Large intestine (tissue), 3 donors: ENCODE measurements around the gene SEMA5B. TPM values are rescaled to one million over a fixed set of nuclear protein-coding genes. Genes with fewer than 3 reads are reported as not detected.
A peak's percentile ranks its signal among the peaks of the same experiment; 100 is the strongest.

Experiments used
- DNase-seq, 2 donors: peaks; one replicate each; pipeline versions ENCODE4 v3.0.0 to v3.0.0-alpha.2; 2013
- H3K27ac ChIP-seq: one replicate; pipeline ENCODE4 v1.5.1; 2013; ENCODE audit warnings: low read length
- H3K27me3 ChIP-seq: 2 replicates; pipeline ENCODE4 v1.6.1; 2013; ENCODE audit warnings: low read length; ENCODE audit not compliant: control insufficient read depth, insufficient read depth
- H3K36me3 ChIP-seq: 2 replicates; pipeline ENCODE4 v1.6.1; 2013; ENCODE audit warnings: low read length; ENCODE audit not compliant: control insufficient read depth, insufficient read depth
- H3K4me1 ChIP-seq: one replicate; pipeline ENCODE4 v1.6.1; 2013; ENCODE audit warnings: low read length; ENCODE audit not compliant: control insufficient read depth, insufficient read depth
- H3K4me3 ChIP-seq: one replicate; pipeline ENCODE4 v1.5.1; 2013; ENCODE audit warnings: low read length
- H3K9me3 ChIP-seq: one replicate; pipeline ENCODE4 v1.6.1; 2013; ENCODE audit warnings: mild to moderate bottlenecking, low read depth, low read length, moderate library complexity; ENCODE audit not compliant: control insufficient read depth
- WGBS: methylation state at CpG from one replicate; pipeline ENCODE4 v1.1.5; 2013; ENCODE audit warnings: low lambda C conversion rate; ENCODE audit not compliant: insufficient coverage; 5-methylcytosine and 5-hydroxymethylcytosine counted together
- polyA plus RNA-seq: library from polyadenylated mRNA; unstranded; fragments of 120-200 nt; gene quantifications from one replicate; pipeline ENCODE4 v1.2.1, GENCODE V29; 2013

Gene SEMA5B
- polyA plus RNA-seq, 1 donor = 5.4 TPM

- Histone ChIP-seq H3K36me3 (no peaks in the 10 kb centered on the region), H3K27me3 (no peaks in the 10 kb centered on the region), H3K4me3 (no peak overlapping the region), H3K9me3 (peaks cover 2% of the 10 kb centered on the region), H3K4me1 (no peaks in the 10 kb centered on the region), H3K27ac (no peak overlapping the region)
- no peak for DNase-seq
Measured at GRCh38 chr3:122946185-122946584, 81.4 kb downstream of the SEMA5B start.

- DNase-seq = no peak
- no peaks in the 10 kb centered on the region for H3K4me1 ChIP-seq
- H3K27ac ChIP-seq = no peak overlapping the region
- no peaks in the 10 kb centered on the region for H3K36me3 ChIP-seq
- no peaks in the 10 kb centered on the region for H3K27me3 ChIP-seq
- no peak overlapping the region for H3K4me3 ChIP-seq
- WGBS = 100% methylated on average over 1 of the region's 2 CpGs
- H3K9me3 ChIP-seq = peaks cover 2% of the 10 kb centered on the region
Measured at GRCh38 chr3:122945230-122945629, 82.3 kb downstream of the SEMA5B start.

- no peaks in the 10 kb centered on the region for H3K36me3 ChIP-seq
- 100% methylated on average over 3 of the region's 7 CpGs for WGBS
- no peak for DNase-seq
- H3K4me3 ChIP-seq = no peak overlapping the region
- no peaks in the 10 kb centered on the region for H3K4me1 ChIP-seq
- no peak overlapping the region for H3K27ac ChIP-seq
- no peaks in the 10 kb centered on the region for H3K27me3 ChIP-seq
- H3K9me3 ChIP-seq = peaks cover 2% of the 10 kb centered on the region
Measured at GRCh38 chr3:122944671-122945161, 82.8 kb downstream of the SEMA5B start.

- H3K27ac ChIP-seq = no peak overlapping the region
- no CpG with 5 or more reads among the region's 3 CpGs for WGBS
- peaks cover 2% of the 10 kb centered on the region for H3K9me3 ChIP-seq
- peaks cover 6% of the 10 kb centered on the region for H3K4me1 ChIP-seq
- no peaks in the 10 kb centered on the region for H3K27me3 ChIP-seq
- no peak overlapping the region for H3K4me3 ChIP-seq
- H3K36me3 ChIP-seq = no peaks in the 10 kb centered on the region
- DNase-seq = no peak
Measured at GRCh38 chr3:122943828-122944190, 83.8 kb downstream of the SEMA5B start.

GRCh38 chr3:122942937-122943827, 84.4 kb downstream of the SEMA5B start:
- no peak overlapping the region for H3K27ac ChIP-seq
- peaks cover 2% of the 10 kb centered on the region for H3K9me3 ChIP-seq
- peaks cover 12% of the 10 kb centered on the region for H3K4me1 ChIP-seq
- H3K36me3 ChIP-seq = no peaks in the 10 kb centered on the region
- no peak overlapping the region for H3K4me3 ChIP-seq
- no CpG with 5 or more reads among the region's 23 CpGs for WGBS
- no peaks in the 10 kb centered on the region for H3K27me3 ChIP-seq
- DNase-seq = peak in 1 of 2 donors; percentile 41

- no CpG with 5 or more reads among the region's 3 CpGs for WGBS
- peaks cover 2% of the 10 kb centered on the region for H3K9me3 ChIP-seq
- no peaks in the 10 kb centered on the region for H3K27me3 ChIP-seq
- no peak overlapping the region for H3K27ac ChIP-seq
- H3K4me3 ChIP-seq = no peak overlapping the region
- H3K4me1 ChIP-seq = peaks cover 12% of the 10 kb centered on the region
- no peak for DNase-seq
- no peaks in the 10 kb centered on the region for H3K36me3 ChIP-seq
Measured at GRCh38 chr3:122942239-122942638, 85.3 kb downstream of the SEMA5B start.

- Histone ChIP-seq H3K27ac (no peak overlapping the region), H3K4me3 (no peak overlapping the region)
- WGBS = no CpG with 5 or more reads among the region's 6 CpGs
Measured at GRCh38 chr3:122941228-122942206, 86.0 kb downstream of the SEMA5B start.

GRCh38 chr3:122940628-122941086, 86.9 kb downstream of the SEMA5B start:
- H3K27ac ChIP-seq = no peak overlapping the region
- no peak overlapping the region for H3K4me3 ChIP-seq
- DNase-seq = no peak
- H3K4me1 ChIP-seq = peaks cover 12% of the 10 kb centered on the region
- H3K9me3 ChIP-seq = peaks cover 2% of the 10 kb centered on the region
- H3K27me3 ChIP-seq = no peaks in the 10 kb centered on the region
- WGBS = no CpG with 5 or more reads among the region's 5 CpGs
- no peaks in the 10 kb centered on the region for H3K36me3 ChIP-seq

More at GRCh38 chr3:122941228-122942206, 86.0 kb downstream of the SEMA5B start:
- no peak for DNase-seq
- H3K27me3 ChIP-seq = no peaks in the 10 kb centered on the region
- H3K9me3 ChIP-seq = peaks cover 2% of the 10 kb centered on the region
- no peaks in the 10 kb centered on the region for H3K36me3 ChIP-seq
- H3K4me1 ChIP-seq = peaks cover 12% of the 10 kb centered on the region

- Histone ChIP-seq H3K36me3 (no peaks in the 10 kb centered on the region), H3K9me3 (peaks cover 2% of the 10 kb centered on the region), H3K4me1 (peaks cover 12% of the 10 kb centered on the region), H3K4me3 (no peak overlapping the region), H3K27ac (peak overlapping the region; percentile 60), H3K27me3 (no peaks in the 10 kb centered on the region)
- no CpG with 5 or more reads among the region's 9 CpGs for WGBS
- peak; percentile 82 to 86 for DNase-seq
Measured at GRCh38 chr3:122938783-122939425, 88.7 kb downstream of the SEMA5B start.

GRCh38 chr3:122937745-122938144, 89.8 kb downstream of the SEMA5B start:
- no peak for DNase-seq
- no CpG with 5 or more reads among the region's 4 CpGs for WGBS
- Histone ChIP-seq H3K4me1 (peaks cover 17% of the 10 kb centered on the region), H3K27me3 (no peaks in the 10 kb centered on the region), H3K36me3 (no peaks in the 10 kb centered on the region), H3K4me3 (no peak overlapping the region), H3K27ac (no peak overlapping the region), H3K9me3 (no peaks in the 10 kb centered on the region)
